RWPE1 (cell line): ENCODE results near the gene GPRC5D.

Experiments used
- CTCF ChIA-PET: fragments of 350-600 bp; sonication (Branson Sonifier 250); formaldehyde crosslinking; extraction: SDS; loops from one replicate; lab custom pipeline; 2021; lab: Yijun Ruan, JAX
- POLR2A ChIA-PET: fragments of 400-600 bp; formaldehyde crosslinking; extraction: SDS; loops from one replicate; lab custom pipeline; 2020; ENCODE audit warnings: antibody characterized with exemption; ENCODE audit not compliant: low non-redundant PET; lab: Yijun Ruan, JAX
- DNase-seq: peaks from one replicate; pipeline ENCODE4 v3.0.0; 2012; ENCODE audit warnings: low spot score
- H3K27ac ChIP-seq: fragments of 450-650 bp; 2 replicates; pipeline ENCODE4 v1.5.1; 2017
- TF ChIP-seq, protein P1 (sequence below): fragments of 450-650 bp; conservative IDR thresholded peaks from 2 replicates; pipeline ENCODE4 v1.5.1; 2017; ENCODE audit warnings: low read depth, mild to moderate bottlenecking

GPRC5D gene

DNA sequence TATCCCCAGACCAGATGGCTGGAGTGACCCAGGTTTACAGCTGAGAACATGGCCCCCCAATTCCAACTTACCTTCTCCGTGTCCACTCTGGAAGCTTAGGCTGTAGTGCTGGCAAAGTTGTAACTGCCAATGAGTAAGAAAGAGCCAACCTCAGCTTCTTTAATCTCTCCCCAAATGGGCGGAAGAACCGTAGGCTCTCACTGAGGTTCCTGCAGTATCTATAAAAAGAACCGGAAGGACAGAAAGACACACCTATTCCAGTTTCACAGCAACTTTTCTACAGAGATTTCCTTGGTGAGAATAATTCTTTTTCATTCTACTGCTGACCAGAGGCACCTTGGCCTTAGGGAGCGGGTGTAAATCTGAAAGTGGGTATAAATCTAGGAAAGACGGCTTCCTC is at the start of gene GPRC5D:
GPRC5D (minus strand) TSS at position 135 of the 400 bp plus-strand sequence. CDS start 1,786 bp downstream, outside the sequence.
- ChIA-PET CTCF (interaction anchor here (0.6 kb wide), 1 partner anchor 1466 kb away, joined by 4 read pairs; no protein-coding TSS in a partner anchor), POLR2A (no interaction called here)
- TF ChIP-seq, protein P1, sequence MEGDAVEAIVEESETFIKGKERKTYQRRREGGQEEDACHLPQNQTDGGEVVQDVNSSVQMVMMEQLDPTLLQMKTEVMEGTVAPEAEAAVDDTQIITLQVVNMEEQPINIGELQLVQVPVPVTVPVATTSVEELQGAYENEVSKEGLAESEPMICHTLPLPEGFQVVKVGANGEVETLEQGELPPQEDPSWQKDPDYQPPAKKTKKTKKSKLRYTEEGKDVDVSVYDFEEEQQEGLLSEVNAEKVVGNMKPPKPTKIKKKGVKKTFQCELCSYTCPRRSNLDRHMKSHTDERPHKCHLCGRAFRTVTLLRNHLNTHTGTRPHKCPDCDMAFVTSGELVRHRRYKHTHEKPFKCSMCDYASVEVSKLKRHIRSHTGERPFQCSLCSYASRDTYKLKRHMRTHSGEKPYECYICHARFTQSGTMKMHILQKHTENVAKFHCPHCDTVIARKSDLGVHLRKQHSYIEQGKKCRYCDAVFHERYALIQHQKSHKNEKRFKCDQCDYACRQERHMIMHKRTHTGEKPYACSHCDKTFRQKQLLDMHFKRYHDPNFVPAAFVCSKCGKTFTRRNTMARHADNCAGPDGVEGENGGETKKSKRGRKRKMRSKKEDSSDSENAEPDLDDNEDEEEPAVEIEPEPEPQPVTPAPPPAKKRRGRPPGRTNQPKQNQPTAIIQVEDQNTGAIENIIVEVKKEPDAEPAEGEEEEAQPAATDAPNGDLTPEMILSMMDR: no peak
- no peak for DNase-seq
- H3K27ac ChIP-seq: no peak within 1 kb of the TSS

DNA sequence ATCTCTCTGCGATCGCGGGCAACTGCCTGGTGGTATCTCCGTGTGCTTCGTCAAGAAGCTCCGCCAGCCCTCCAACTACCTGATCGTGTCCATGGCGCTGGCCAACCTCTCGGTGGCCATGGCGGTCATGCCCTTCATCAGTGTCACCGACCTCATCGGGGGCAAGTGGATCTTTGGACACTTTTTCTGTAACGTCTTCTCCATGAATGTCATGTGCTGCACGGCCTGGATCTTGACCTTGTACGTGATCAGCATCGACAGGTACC is 49.7 kb upstream of the GPRC5D start:
- ChIA-PET POLR2A (no interaction called here), CTCF (interaction anchor here (0.8 kb wide), 1 partner anchor 216 kb away, joined by 3 read pairs; no protein-coding TSS in a partner anchor)
- H3K27ac ChIP-seq: peak overlapping the region; percentile 84
- DNase-seq: no peak
- TF ChIP-seq, protein P1: no peak

DNA sequence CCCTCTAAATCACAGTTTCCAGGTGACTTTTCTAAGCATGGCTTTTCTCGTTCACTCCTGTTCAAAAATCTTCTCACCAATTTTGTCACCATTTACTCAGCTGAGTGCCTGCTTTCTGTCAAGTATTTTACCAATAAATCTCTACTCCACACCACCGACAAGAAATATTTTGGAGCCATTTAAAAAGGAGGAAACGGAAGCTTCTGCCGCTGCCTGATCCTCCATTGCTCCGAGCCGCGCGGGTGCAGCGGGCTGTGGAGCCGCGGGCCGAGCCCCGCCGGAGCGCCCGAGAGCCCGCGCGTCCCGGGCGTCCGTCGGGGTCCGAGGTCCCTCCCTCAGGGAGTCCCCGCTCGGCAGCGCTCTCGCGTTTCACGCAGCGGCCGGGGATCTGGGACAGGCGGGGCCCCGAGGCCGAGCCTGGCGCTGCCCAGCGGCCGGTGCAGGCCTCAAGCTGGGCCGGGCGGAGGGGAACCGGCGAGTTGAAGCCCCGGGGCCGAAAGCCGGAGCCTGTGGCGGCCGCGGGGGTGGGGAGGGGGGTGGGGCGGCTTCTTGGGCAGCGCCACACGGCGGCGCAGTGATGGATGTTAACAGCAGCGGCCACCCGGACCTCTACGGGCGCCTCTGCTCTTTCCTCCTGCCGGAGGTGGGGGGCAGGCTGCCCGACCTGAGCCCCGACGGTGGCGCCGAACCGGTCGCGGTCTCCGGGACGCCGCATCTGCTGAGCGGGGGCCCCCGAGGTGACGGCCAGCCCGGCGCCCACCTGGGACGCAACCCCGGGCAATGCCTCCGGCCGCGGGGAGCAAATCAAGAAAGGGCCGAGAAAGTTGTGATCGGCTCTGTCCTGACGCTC is 49.2 kb upstream of the GPRC5D start:
- DNase-seq: peak; percentile 54
- CTCF ChIA-PET: interaction anchor here (0.6 to 0.8 kb wide), 3 partner anchors 217 to 1292 kb away, joined by 3 read pairs; no protein-coding TSS in a partner anchor

DNA sequence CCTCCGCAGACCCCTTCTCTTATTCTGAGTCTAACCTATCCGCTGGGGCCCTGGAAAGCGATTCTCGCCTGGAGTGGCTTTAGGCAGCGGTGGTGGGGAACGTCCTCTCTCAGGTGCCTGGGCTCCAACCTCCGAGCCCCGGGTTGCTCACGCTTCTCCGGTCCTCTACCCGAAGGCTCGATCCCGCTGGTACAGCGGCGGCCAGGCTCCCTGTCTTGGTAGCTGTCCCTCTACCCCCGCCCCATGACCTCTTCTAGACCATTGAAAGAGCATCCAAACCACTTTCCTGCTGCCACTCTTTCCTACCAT is 48.6 kb upstream of the GPRC5D start:
- DNase-seq: peak; percentile 41
- POLR2A ChIA-PET: interaction anchor here (0.5 kb wide), 1 partner anchor 181 kb away, joined by 3 read pairs; no protein-coding TSS in a partner anchor
- H3K27ac ChIP-seq: peak overlapping the region; percentile 84
- CTCF ChIA-PET: interaction anchor here (0.6 to 0.7 kb wide), 2 partner anchors 1165 to 1292 kb away, joined by 3 read pairs; no protein-coding TSS in a partner anchor
- TF ChIP-seq, protein P1: no peak

More for the DNA sequence above, 49.2 kb upstream of the GPRC5D start:
- TF ChIP-seq, protein P1: peak; percentile 28
- POLR2A ChIA-PET: interaction anchor here (0.5 kb wide), 1 partner anchor 182 kb away, joined by 3 read pairs; no protein-coding TSS in a partner anchor
- H3K27ac ChIP-seq: peak overlapping the region; percentile 84

DNA sequence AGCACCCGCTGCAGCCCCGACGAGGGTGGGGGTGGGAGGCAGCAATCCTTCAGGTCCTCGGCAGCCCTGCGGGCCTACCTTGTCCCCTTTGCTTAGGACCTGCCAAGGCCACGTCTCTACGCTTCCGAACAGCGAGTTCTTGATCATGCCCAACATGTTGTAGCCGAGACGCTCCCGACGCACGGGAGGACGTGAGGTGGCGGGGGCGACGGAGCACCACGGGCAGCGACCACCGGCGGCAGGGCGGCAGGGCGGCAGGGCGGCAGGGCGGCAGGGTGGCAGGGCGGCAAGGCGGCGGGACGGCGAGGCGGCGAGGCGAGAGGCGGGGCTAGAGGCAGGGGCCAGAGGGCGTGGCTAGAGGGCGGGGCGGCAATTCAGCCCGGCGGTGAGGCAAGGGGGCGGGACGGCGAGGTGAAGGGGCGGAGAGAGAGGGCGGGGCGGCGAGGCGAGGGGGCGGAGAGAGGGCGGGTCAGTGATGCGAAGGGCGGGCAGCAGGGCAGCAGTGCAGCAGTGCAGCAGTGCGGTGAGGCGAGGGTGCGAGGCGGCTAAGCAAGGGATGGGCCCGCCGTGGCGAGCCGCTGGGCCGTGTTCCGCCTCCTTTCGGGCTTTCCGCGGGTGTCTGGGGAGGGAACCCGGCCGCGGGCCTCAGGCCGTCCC is 48.1 kb upstream of the GPRC5D start, which contains the start of gene HEBP1:
HEBP1 (minus strand) TSS at position 307 of the 657 bp plus-strand sequence; CDS start at position 156, 151 bp downstream.
- DNase-seq: peak; percentile 96
- H3K27ac ChIP-seq: peak within 1 kb of the TSS; percentile 84
- TF ChIP-seq, protein P1: no peak
- POLR2A ChIA-PET: no interaction called here
- CTCF ChIA-PET: no interaction called here

DNA sequence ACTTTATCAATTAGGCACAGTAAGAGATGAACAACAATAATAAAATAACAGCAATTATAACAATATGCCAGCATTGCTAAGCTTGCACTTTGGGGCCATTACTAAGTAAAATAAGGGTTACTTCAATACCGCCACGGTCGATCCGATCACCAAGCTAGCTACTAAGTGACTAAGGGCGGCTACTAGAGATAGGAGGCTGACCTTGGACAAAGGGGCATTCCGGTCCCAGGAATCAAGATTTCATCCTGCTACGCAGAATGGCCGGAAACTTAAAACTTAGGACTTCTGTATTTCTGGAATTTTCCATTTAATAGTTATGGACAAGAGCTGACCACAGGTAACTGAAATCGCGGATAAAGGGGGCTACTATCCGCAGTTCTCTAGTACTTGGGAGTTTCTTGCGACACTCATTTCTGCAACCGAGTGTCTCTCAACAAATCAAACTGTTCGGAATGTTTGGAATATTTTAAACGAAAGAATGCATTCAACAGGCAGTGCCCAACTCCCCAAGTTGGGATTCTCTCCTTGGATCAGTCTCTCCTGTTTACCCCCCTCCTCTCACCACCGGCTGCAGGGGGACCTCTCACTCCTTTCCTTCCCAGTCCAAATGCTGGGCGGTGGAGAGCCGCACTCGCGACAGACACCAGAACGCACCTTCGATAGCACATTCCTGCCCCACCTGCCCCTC is 47.4 kb upstream of the GPRC5D start:
- CTCF ChIA-PET: interaction anchor here (0.6 to 1.1 kb wide), 2 partner anchors 211 to 235 kb away, joined by 4 read pairs; no protein-coding TSS in a partner anchor
- TF ChIP-seq, protein P1: no peak

More for the DNA sequence above, 47.4 kb upstream of the GPRC5D start:
- peak overlapping the region; percentile 84 for H3K27ac ChIP-seq
- POLR2A ChIA-PET: no interaction called here
- DNase-seq: peak; percentile 34
